Iris pigment epithelial cell (primary cell): ENCODE results near the gene CAMSAP1.
A peak's percentile ranks its signal among the peaks of the same experiment; 100 is the strongest.

Source experiments
- DNase-seq: peaks from one replicate; pipeline ENCODE4 v3.0.0-alpha.2; 2011; ENCODE audit warnings: low read depth

CAMSAP1 gene

DNA sequence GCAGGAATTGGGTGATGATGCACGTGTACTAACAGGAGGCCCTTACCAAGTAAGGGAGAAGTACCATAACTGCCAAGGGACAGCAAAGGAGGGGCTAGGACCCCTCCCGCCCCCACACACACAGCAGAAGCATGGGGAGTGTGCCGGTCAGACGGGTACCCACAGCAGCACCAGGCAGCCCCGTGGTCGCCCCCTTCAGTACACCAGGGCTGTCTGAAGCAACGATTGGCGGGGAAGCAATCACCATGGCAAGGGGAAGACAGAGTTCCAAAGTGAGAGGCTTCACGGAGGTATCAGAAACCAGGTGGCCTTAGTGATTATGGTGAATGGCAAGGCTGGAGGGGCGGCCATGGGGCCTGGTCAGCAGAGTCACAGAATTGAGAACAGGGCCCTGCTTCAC, 72.2 kb downstream of the CAMSAP1 start:
- DNase-seq = no peak

DNA sequence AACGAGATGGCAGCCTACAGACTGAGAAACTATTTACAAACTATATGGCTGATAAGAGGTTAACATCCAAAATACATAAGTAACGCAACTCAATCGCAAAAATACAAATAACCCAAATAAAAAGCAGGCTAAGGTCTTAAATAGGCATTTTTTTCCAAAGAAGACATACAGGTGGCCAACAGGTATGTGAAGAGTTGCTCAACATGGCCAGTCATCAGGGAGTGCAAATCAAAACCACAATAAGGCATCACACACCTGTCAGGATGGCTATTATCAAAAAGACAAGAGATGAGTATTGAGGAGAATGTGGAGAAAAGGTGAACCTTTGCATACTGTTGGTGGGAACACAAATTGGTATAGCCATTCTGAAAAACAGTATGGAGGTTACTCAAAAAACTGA, 73.5 kb downstream of the CAMSAP1 start:
- no peak for DNase-seq

DNA sequence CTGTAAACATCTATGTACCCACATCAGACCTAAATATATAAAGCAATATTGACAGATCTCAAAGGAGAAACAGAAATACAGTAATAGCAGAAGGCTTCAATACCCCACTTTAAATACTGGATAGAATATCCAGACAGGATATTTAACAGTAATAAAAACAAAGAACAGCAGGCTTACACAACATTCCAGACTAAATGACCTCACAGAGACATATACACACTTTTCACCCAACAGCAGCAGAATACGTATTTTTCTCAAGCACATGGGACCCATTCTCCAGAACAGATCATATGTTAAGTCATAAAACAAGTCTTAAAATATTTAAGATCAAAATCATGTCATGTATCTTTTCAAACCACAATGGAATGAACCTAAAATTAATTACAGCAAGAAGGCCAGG, 76.8 kb downstream of the CAMSAP1 start:
- peak; percentile 63 for DNase-seq

DNA sequence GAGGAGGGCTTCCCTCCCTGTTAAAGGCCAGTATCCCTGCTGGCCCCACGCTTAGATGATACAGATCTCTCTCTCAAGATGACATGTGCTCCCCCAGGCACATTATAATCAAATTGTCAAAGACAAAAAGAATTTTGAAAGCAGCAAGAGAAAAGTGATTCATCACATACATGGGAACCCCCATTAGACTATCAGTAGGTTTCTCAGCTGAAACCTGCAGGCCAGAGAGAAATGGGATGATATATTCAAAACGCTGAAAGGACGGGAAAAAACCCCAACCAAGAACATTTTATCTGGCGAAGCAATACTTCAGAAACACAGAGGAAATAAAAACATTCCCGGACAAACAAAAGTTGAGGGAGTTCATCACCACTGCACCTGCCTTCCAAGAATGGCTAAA, 78.7 kb downstream of the CAMSAP1 start:
- DNase-seq = no peak

DNA sequence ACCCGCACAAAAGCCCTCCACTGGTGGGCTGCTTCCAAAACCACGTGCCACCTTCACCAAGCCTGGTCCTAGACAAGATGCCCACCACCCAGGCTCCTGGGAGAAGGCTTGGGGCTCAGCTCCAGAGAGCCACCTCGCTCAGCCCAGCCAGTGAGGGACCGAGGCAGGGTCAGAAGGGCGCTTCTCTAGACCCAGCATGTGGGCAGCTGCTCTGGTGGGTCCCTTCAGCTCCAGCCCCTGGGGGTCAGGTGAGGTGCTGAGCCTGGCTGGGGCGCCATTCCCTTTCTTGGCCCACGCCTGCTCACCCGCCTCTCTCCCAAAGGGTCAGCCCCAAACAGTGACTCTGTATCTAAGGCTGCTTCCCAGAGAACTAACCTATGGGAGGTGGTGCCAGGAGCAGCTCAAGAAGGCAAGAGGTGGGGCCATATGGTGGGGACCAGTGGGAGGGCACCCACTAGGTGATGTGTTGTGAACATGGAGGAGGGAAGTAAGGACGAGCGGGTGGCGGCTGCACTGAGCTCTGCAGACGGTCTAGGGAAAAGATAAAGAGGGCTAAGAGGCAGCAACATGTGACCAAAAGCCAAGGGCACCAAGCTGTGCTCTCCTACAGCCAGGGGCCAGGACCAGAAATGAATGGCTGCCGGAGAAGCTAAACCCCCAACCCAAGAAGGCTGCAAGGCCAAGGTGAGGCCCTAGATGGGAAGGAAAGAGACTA, 79.3 kb downstream of the CAMSAP1 start:
- no peak for DNase-seq

DNA sequence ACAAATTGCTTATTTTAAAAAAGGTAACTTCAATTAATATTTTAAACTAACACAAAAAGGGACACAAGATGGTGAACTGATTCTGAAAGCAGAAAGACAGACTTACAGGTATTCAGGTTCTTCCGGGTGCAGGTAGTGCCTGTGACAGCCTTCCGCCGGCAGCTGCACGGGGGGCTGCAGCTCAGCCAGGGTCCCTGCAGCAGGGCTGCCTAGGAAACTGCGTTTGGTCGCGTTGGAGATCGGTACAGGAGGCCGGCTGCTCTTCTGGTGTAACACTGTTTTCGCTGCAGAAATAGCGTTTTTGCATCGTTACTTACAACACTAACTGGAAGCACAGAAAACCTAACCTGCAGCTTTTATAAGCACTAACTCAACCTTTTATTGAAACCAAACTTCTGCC, 80.0 kb downstream of the CAMSAP1 start:
- DNase-seq = no peak

DNA sequence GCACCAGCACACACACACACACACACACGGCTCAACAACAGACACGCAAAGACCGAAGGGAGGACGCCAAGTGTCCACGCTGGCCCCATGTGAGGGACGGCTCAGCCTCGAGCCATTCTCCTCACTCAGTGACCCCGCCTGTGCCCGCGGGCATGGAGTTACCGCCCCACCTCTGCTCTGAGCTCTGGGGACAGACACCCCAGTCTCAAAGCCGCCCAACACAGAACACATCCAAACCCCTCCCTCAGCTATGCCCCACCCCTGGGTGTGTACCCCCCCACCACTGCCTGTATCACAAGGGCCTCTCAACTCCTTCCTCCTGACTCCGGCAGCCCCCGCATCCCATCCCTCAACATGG, 81.2 kb downstream of the CAMSAP1 start:
- no peak for DNase-seq

DNA sequence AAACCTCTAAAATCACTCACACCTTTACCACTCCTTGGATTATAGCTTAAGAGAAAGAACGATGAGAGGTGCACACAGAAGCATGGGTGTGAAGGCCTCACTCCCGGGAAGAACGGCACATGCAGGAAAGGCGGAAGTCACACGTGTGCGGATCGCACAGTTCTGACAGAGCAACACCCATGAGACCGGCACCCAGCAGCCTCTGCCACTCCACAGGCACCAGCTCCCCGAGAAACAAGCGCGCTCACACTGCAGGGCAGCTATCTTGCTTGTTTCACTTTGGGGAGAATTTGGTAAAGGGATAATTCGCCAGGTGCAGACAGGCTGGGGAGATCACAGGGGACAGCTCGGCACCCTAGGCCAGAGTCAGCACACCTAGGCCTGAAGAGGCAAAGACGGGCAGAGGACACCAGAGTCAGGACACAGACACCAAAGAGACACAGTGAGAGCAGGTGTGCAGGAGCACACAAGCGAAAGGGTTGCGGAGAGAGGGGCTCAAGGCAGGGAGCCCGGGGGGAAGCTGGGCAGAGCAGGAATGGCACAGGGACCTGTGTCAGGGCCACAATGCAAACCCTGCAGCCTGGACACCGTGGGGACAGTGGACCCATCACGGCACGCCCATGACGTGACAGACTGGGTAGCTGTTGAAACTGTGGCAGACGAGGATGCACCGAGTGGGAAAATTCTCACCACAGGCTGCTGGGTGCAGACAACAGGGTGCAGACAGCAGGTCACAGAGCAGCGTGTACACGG, 81.7 kb downstream of the CAMSAP1 start:
- DNase-seq = no peak

DNA sequence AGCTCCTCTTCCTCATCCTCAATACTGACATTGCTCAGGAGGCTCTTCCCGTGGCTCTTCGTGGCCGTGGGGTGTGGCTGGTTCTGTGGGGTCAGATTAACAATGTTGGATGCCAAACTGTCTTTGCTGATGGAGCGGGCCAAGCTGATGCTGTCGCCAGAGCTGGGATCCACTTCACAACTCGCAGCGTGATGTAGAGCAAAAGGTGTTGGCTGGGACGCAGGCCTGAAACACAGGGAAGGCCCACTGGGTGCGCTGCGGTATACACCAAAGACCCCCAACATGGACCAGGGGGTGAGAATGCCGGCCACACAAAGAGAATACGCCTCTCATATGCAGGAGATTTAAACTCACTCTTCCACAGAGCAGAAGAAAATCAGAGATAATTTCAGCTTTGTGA, 84.3 kb downstream of the CAMSAP1 start:
- DNase-seq = no peak

DNA sequence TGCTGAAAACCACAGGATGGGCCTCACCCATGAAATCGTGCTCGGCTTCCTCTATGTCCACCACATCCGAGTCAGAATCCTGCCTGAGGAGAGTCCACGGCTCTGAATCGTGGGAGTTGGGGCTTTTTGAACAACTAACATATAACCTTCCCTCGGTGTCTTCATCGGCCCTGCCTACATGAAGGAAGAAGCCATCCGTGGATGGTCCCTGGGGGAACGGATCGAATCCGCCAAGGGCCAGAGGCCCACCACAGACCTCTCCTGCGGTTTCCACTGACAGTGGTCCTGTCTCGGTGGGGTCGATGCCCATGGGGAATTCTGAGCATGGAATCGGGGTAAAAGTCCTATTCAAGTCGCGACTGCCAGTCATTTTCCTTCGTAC, 85.0 kb downstream of the CAMSAP1 start:
- DNase-seq = no peak

DNA sequence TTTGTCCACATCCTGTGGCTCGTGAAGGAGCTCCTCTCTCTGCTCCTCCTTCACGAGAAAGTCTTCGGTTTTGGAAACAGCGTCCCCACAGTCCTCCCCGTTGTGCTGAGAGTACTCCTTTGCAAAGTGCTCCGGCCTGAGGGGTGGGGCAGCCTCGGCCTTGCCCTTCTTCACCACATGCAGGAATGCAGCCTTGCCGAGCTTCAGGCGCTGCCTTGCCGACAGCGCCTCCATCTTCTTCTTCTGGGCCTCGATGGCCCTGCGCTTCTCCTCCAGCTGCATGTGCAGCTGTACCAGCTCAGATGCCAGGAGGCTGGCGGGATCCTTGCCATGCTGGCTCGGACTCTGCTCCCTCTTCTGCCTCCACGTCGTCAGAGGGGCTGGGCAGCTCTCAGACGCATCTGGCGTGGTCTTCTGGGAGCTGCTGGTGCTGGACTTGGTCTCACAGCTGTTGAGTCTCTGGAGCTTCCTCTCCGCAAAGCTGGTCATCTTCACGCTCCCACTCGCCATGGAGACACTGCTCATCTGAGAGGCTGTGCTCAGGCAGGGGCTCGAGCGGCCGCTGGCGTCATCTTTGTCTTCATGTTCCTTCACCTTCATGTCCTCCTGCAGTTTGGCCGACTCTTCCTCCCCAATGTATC, 85.5 kb downstream of the CAMSAP1 start:
- no peak for DNase-seq

DNA sequence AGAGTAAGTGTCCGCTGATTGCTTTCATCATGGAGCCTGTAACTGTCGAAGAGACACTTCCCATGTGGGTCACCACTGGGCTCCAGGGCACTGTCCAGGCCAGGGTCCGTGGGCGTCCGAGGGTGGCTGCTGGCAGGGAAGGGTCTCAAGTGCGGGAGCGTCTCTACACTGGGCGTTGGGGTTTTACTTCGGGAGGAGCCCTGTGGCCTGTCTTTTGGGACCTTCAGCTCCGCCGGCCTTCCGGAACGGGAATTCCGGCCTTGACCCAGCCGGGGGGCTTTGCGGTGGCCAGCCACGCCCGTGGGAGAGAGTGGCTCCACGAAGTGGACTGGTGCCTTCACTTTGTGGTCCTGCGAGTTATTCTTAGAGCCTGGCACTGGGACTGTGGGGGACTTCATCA, 86.2 kb downstream of the CAMSAP1 start:
- no peak for DNase-seq

DNA sequence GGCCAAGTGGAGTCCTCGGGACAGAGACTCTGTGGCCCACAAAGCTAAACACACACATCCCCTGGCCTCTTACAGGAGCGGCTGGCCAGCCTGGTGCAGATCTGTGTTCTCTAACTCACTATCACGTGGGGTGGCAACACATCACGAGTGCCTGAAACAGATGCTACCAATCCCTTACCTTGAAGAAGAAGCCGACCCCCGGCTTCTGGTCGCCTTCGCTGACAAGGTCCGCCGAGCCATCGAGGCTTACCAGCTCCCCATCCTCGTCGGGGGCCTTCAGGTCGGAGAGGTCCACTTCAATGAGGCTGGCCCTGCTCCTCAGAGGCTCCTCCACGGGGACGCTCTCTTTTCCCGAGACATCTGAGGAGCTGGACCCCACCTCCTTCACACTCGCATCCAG, 86.7 kb downstream of the CAMSAP1 start:
- DNase-seq = no peak

DNA sequence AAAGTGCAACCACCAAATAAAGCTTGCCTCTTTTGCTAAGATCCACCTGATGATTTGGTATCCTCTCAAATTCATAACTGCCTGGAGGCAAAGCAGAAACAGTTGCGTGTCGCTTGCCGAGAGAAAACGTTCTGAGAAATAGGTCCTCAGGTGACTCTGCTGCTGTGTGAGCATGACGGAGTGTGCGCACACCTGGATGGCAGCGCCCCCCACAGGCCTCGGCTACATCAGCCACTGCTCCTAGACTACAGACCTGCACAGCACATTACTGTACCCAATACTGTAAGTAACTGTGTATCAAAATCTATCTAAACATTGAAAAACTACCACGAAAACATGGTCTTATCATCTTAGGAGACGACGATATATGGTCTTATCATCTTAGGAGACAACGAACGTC, 87.4 kb downstream of the CAMSAP1 start:
- DNase-seq = no peak

DNA sequence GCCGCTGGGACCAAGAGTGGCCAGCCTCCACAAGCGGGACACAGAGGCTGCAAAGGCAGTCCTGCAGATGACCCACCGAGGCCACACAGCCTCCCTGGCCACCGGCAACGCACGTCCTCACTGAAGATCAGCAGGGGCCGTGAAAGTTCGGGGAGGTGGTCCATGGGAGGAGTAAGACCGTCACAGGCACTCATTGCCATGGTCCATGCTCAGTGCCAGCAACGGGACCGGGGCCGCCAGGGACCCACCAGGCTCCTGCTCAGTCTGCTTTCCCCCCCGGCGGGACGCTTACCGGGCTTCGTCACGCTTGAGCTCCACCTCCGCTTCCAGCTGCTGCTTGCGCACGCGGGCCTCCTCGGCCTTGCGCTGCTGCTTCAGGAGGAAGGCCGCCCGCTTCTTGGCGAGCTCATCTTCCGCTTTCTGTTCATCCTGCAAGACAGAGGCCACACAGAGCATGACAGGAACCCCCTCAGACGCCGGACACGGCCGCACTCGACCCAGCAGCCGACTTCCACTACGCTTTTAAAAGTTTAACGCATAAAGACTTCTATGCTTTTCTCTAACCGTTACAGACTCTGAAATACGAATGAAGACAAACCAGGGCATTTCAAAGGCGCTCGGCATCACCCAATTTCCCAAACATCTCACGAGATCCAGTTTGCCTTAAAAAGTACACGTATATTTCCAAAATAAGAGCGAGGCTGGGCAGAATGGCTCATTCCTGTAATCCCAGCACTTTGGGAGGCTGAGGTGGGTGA, 88.4 kb downstream of the CAMSAP1 start:
- no peak for DNase-seq

DNA sequence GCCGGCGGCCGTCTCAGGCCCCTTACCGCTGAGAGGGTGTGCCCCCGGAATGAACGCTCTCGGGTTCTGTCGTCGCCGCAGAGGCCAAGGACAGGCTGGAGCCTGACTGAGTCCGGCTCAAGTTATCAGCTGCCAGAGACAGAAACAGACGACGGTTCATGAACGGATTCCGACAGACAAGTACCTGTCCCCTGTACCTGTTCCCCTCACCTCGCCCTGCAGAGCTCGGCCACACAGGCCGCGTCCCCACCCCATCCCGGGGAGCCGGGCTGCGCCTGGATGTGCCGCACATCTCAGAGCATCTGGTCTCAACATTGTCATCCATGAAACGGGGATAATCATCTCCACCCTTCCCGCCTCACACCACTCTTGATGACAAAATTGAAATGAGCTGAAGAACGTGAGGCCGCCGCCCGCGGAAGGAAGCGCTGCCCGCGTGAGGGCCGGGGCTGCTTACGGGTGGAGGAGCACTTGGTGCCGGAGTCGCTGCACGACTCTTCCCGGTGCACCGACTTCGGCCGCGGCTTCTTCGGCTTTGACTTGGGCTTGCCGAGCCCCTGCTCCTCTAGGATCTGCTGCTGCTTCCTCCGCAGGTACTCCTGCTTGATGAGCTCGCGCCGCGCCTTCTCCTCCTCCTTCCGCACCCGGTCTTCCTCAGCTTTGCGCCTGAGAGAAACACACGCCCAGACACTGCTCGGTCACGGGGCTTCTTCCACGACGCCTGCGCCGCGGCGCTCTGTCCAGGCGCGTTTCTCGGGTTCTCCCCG, 89.2 kb downstream of the CAMSAP1 start:
- no peak for DNase-seq

DNA sequence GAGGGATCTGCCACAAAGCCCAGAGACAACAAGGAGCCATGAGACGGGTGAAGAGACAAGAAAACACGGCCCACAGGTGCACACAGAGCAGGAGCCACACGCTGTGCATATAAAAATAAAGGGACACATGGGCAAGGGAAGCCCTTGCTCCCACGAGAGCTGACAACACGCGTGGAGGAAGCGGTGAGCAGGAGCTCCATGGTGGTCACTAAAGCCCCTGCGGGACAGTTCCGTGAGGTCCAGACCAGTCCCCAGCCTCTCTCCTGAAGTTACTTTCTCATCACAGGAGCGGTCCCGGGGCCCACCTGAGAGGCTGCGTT, 90.7 kb downstream of the CAMSAP1 start:
- no peak for DNase-seq

DNA sequence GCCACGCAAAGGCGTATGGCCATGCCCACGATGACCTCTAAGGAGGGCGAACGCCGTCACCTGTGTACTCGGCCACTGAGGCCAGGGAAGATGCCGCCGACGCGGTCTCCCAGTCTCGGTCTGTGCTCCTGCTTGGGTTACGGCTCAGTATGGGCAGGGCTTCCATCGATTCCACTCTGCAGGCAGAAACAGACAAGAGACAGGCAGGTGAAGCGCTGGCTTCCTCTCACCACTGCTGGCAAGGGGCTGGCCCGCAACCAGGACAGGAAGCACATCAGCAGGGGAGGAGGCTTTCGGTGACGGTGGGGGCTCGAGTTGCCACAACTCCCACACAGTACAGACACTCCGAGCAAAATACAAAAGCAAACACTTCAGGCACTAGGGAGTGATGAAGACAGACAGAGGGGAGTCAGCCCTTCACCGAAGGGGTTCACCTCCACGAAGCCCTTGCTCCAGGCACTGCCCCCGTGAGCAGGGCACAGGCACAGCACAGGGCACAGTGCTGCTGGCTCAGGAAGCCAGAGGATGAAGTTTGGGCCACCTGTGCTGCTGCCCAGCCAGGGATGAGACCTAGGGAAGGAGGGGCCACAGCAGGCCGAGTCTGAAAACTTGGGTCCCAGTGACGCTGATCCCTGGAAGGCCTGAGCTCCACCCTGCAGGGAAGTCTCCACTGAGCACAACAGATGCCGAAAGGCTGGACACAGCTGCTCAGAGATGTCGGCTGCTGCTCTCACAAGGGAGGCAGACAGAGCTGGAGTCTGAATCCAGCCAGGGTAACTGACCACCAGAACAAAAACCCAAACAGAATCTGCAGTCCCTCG, 91.3 kb downstream of the CAMSAP1 start:
- DNase-seq = no peak

DNA sequence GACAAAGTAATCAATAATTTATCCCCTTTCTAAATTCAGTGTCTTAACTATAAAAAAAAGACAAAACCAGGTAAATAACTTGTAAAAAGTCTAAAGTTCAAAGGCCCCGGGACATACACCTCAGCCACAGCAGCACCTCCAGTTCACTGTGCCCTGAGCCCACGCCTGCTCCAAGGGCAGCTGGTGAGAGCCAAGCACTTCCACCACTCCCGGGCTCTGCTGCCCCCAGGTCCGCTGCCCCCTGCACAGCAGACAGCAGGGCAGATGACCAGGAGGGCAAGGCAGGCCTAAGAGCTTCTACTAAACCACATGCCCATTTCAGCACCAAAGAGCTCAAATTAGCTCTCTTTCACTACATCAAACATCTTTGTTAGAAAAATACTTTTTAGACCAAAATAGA, 91.9 kb downstream of the CAMSAP1 start:
- DNase-seq = no peak

DNA sequence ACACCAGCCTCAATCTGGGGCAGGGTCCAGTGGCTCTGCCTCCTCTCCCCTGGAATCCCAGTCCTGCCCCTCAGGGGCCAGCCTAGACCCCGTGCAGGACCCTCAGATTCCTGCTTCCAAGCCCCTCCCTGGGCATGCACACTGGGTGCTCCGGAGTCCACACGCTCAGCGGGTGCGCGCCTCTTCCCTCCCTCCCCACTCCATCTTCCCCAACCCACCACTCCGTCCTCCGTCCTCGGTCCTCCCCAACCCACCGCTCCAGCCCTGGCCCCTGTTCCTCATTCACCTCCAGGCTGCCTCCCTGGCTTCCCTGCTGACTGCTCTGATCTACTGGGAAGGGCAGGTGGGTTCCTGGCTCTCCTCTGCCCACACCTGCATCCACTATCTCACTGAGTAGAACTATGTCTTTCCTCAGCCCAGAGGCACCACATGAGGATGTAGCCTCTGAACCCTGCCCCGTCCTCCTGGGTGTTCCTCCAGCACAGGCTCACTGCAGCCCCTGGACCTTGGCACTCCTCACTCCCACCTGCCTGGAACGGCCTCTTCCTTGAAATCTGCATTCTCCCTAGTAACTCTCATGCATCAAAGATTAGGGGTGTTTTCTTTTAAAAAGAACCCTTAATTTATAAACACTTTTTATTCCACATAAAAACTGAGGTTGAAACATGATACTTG, 92.8 kb downstream of the CAMSAP1 start:
- DNase-seq = no peak
